Activated T-cell treated with anti-CD3 and anti-CD28 coated beads for 1 hour (primary cell): ENCODE data around the gene USP37.
"Not testable (repeated sequence)": the region's sequence is repeated elsewhere in the genome, so short reads cannot be mapped to it uniquely, and the experiment has no call there.

Experiments
- DNase-seq: peaks from one replicate; pipeline ENCODE4 v3.0.0-alpha.2; 2020; ENCODE audit warnings: low read depth

USP37 gene

DNA sequence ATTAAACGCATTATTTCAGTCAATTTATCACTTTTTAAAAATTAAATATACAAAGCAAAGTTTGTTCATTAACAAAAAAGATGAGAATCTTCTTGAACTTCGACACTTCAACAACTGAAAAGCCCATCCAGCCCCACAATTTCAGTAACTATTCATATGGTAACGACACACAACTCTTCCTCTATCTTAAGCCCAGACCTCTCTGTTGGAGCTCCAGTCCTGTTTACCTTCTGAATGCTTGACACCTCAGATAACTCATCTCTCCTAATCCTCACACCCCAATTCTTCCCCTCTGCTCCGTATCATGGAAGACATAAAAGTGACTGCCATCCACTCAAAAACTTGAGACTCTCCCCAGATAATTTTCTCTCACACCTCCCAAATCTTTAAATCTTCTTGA lies 12.6 kb downstream of the USP37 start:
- DNase-seq = no peak

DNA sequence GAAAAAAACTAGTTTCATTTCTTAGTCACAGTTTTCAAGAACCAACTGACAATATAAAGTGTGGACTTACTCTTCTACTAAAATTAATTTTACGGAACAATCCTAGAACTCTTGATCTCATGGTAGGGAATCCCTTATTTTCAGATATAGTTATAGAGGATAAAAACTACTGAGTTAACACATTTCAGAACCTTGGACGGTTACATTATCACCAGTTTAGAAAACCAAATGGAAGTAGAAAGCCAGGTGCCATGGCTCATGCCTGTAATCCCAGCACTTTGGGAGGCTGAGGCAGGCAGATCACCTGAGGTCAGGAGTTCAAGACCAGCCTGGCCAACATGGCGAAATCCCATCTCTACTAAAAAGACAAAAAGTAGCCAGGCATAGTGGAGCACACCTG lies 13.9 kb downstream of the USP37 start:
- DNase-seq = not testable (repeated sequence)

DNA sequence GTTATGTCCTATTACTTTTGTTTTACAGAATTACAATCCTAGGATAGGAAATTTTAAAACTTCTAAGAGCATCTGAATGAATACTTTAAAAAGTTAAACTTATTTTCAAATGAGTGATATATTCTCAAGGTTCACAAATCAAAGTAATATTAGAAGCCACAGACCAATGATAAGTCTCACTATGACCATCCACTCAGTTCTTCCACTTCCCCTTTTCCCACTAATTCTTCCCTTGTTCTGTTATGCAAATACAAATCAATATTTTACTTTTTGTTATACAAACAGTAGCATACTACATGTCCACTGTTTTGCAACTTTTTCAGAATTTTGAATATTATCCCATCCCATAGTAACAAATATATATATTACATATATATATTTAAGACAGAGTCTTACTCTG lies 20.2 kb downstream of the USP37 start:
- no peak for DNase-seq

DNA sequence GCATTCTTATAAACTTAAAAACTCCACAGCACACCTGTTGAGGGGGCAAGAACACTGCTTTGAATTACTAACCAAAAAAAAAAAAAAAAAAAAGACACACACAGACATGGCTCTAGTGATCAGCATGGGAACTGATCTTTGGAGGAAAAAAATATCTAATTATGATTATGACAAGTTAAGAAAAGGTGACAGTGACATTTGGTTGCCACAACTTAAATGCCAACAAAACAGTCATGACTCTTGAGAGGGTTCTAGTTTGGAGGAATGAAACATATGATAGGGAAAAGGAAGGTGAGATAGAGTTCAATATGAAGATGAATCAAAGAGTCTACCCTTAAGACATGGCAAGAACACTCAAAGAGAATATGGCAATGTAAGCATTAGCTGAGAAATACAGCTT lies 20.6 kb downstream of the USP37 start:
- DNase-seq = no peak

DNA sequence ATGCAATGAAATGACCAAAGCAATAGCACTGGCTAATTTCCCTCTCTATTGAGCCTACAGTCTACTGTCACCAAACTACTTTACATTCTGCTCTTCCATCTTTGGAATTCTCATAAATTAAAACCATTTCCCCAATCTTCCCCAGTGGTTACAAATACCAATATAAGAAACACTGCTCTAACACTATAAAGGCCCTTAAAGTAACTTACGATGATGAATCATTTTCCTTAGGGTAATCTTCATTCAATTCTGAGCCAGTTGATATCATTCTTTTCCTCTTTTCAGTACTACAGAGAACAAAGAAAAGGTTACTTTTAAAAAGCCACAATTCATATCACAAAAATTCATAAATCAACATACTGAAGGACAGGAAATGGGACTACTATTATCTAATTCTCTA lies 22.1 kb downstream of the USP37 start:
- no peak for DNase-seq

DNA sequence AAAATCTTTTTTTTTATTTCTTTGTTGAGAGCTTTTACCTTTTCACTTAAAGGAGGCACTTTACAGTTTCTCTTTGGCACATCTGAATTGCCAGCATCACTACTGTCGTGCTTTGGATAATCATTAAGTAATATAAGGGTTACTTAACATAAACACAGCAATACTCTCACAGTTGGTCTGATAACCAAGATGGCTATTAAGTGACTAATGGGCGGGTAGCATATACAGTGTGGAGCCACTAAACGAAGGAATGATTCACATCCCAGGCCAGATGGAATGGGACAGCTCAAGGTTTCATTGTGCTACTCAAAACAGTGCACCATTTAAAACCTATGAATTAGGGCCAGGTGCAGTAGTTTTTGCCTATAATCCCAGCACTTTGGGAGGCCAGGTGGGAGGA lies 28.1 kb downstream of the USP37 start:
- DNase-seq = no peak

DNA sequence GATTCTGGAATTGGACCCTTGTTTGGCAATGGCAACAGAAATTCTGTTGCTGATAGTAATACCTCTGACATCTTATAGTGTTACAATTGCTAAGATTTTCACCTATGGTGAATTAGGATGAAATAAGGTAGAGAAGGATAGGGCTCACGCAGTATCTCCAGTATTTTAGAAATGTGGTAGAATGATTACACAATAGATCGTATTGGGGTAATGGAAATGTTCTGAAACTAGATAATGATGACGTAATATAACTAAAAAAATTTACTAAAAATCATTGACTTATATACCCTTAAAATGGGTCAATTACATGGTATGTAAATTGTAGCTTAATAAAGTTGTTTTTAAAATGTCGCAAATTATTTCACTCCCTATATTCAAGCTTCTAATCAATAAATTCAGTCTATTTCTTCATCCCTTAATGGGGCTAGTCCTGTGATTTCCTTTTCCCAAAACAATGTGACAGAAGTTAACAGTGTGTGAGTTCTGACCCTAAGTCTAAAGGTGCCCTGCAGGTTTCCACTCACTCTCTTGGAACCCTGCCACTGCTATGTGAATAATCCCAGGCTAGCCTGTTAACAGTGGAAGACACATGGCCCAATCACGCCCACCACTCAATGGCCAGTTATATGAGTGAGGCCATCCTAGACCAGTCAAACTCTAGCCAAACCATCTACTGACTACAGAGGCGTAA lies 31.2 kb downstream of the USP37 start:
- DNase-seq = no peak

DNA sequence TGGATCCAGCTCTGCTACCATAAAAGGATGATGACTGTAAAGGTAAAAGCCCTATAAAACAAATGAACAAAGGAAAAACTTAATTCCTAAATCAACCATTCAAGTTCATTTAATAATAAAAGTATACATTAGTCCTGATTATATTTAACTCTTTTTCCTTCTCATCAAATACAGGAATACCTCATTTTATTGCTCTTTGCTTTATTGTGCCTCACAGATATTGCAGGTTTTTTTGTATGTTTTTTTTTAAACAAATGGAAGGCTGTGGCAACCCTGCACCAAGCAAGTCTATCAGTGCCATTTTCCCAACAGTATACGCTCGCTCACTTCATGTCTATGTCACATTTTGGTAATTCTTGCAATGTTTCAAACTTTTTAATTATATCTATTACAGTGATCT lies 38.2 kb downstream of the USP37 start:
- DNase-seq = no peak

DNA sequence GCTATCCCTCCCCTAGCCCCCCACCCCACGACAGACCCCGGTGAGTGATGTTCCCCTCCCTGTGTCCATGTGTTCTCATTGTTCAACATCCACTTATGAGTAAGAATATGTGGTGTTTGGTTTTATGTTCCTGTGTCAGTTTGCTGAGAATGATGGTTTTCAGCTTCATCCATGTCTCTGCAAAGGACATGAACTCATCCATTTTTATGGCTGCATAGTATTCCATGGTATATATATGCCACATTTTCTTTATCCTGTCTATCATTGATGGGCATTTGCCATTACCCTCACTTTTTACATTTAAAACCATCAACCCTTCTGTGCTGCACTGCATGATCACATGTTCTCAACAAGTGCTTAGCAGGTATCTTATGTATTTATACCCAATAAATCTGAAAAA lies 39.7 kb downstream of the USP37 start:
- not testable (repeated sequence) for DNase-seq

DNA sequence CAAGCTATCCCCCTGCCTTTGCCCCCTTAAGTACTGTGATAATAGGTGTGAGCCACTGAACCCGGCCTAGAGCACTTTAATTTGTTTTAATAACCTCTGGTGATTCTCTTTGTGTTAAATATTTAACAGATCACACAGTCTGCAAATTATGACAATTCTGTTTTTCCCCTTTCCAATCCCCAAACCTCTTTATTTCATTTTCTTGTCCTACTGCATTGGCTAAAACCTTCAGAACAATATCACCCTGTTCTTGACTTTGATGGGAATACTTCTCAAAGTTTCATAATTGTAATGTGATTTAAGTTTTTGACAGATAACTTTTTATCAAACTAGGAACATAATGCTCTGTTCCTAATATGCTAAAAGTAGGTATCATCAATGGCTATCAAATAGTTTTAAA lies 44.5 kb downstream of the USP37 start:
- DNase-seq = no peak

DNA sequence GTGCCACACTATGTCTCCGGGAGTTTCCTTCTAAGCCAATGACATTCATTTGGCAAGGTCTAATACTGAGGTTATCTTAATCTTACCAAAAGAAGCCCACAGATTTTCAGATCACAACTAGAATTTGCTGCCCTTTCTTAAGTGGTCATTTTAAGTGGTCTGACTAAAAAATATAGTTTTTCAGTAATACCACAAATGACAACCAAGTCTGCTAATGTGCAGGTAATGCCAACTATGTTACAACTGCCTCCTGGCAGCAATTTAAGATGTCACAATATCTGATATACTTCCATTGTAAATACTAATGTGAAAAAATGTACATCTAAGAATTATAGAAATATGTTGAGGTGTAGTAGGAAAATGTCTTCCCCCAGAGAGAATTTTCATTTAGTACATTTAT lies 49.3 kb downstream of the USP37 start:
- no peak for DNase-seq

DNA sequence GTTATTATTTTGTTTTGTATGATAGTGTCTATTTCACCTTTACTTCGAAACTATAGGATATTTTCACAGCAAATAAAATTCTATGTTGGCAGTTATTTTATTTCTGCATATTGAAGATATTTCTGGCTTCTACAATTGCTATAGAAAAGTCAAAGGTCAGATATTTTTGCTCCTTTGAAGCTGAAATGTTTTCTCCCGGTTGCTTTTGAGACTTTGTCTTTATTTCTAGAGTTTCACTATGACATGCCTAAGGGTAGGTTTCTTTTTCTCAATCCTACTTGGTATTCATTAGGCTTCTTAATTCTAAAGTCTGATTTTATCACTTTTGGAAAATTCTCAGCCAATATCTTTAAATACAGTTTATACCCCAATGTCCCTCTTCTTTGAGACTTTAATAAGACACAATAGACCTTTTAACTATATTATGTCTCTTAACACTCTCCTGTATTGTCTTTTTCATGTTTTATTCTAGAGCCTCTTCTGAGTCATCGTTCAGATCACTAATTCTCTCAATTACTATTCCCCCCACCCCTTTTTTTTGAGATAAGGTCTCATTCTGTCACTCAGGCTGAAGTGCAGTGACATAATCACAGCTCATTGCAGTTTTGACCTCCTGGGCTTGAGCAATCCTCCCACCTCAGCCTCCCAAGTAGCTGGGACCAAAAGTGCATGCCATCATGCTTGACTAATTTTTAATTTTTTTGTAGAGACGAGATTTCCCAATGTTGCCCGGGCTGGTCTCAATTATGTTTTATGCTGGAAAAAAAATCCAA lies 50.5 kb downstream of the USP37 start:
- DNase-seq = no peak

DNA sequence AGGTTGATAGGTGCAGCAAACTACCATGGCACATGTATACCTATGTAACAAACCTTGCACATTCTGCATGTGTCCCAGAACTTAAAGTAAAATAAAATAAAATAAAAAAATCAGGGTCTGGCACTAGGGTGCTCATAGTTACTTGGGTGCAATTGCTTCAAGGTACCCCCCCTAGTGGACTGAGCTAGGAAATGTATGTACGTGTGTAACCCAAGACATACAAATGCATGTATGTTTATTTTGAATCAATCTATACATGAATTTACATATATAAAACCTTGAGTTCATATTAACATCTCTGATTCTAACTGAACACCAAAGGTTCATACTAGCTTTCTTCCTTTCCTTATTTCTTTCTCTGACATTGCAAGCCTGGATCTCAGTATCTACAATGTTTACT lies 51.5 kb downstream of the USP37 start:
- DNase-seq = no peak

DNA sequence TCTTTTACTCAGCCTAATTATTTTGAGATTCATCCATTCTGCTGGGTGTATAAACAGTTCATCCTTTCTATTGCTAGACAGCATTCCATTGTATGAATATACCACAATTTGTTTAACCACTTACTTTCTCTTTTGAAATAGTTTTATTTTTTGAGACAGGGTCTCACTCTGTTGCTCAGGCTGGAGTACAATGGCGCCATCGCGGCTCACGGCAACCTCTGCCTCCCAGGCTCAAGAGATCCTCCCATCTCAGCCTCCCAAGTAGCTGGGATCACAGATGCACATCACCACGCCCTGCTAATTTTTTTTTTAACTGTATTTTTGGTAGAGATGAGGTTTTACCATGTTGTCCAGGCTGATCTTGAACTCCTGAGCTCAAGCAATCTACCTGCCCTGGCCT lies 54.5 kb downstream of the USP37 start:
- no peak for DNase-seq

DNA sequence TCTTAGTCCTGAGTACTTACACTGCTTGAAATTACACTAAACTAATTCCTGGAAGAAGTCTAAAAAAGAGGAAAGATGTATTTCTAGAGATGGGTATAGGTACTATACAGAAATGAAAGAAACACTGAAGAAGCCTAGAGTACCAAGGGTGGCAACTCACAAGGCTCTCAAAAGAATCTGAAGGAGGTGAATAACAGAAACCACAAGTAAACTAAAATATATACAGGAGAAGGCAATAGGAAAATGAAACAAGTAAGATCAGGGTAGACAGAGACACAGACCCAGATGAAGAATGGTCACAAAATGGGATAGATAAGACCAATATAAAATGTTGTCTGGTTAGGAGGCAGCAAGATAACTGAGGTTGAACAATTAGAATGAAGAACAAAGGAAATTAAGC lies 59.9 kb downstream of the USP37 start:
- no peak for DNase-seq

DNA sequence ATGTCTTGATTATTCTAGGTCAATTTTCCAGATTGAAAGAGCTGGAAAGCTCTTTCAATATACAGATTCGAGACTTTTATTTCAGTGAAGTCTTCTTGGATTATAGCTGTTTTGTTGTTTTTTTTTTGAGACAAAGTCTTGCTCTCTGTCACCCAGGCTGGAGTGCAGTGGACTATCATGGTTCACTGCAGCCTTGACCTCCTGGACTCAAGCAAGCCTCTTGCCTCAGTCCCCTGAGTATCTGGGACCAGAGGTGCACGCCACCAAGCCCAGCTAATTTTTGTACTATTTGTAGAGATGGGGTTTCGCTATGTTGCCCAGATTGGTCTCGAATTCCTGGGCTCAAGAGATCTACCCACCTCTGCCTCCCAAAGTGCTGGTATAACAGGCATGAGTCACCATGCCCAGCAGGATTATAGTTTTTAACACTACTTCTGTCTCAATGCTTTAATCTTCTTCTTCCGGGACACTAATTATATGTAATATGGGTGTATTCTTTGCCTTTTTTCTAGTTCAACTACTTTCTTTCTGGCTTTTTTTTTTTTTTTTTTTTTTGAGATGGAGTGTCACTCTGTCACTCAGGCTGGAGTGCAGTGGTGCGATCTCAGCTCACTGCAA lies 62.3 kb downstream of the USP37 start:
- DNase-seq = no peak

DNA sequence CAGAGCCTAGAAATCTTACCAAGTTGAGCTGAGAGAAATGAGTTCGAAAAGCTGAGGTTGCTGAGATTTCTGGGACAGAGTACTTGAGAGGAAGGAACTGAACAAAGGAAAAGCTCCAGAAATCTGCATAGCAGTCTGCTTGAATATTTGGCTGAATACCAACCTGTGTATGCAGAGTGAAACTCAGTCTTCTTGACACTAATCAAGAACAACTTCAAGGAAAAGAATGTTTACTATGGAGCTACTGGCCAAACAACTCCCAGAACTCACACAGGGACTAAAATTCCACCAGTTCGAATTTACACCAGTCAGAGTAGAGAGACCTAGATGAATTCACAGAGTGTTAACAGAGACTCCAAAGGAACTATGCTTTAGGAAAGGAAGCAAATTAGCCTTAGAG lies 66.5 kb downstream of the USP37 start:
- DNase-seq = no peak

DNA sequence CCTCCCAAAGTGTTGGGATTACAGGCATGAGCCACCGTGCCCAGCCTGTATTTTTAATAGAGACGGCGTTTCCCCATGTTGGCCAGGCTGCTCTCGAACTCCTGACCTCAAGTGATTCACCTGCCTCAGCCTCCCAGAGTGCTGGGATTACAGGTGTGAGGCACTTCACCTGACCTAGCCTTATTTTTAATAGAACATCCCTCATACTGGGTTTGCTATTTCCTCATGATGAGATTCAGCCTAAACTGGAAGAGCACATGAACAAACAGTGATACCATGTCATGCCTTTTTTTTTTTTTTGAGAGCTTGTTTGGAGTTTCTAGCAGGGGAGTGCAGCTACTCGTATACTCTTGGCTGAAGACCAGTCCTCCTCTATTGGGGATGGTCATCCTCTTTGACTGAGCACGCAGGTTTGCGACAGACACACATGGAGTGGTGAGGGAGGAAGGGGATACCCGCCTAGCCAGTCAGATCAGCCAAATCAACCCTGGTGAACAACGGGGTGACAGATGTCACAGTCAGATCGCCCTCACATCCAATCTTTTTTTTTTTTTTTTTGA lies 67.6 kb downstream of the USP37 start:
- no peak for DNase-seq

DNA sequence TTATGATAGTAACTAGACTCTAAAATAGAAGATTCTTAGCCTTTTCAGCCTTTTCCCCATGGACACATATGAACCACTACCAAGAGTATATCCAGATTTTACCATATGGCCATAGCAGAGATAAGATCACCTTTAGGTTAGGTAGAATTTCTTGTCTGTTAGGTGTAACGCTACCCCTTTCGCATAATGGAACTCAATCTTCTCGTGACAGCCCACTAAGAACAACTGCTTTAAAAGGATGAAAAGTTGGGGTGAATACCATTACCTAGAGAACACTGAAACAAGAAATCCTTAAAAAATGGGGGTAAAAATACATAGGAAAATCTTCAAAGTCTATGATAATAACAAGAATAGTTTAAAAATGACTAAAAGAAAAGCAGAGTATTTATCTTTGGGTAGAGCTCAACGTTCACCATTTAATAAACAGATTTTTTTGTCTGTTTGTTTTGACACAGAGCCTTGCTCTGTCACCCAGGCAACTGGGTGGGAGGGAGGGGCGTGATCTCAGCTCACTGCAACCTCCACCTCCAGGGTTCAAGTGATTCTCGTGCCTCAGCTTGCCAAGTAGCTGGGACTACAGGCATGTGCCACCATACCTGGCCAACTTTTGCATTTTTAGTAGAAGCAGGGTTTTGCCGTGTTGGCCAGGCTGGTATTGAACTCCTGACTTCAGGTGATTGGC lies 82.0 kb downstream of the USP37 start:
- DNase-seq = no peak

DNA sequence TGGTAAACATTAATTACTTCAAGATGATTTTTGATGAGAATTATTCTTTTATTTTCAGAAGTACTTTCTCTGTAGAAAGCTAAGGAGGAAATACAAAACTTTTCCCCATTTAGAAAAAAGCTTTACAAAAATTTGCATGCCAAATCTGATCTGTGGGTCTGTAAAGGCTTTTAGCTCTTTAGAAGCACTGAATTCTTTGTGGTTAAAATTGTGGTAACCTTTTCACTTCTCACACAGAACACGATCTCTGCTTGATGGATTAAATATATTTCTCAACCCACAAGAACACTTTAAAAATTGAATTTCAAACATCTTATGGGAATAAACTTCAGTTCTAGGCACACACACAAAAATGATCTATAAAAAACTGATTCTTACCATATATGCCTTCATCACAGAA lies 85.5 kb downstream of the USP37 start:
- DNase-seq = no peak

DNA sequence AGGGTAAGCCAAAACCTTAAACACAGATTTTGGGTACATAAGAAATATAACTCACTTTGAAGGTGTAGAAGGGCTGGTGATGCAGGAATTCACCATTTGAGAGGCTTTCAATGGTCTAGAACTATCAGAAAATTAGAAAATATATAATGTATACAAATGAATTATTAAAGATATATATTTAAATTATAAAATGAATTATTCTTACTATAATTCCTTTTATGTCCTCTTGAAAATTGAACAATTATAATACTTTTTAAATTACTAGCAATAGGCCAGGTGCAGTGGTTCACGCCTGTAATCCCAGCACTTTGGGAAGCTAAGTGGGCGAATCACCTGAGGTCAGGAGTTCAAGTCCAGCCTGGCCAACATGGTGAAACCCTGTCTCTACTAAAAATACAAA lies 88.6 kb downstream of the USP37 start:
- DNase-seq = no peak

DNA sequence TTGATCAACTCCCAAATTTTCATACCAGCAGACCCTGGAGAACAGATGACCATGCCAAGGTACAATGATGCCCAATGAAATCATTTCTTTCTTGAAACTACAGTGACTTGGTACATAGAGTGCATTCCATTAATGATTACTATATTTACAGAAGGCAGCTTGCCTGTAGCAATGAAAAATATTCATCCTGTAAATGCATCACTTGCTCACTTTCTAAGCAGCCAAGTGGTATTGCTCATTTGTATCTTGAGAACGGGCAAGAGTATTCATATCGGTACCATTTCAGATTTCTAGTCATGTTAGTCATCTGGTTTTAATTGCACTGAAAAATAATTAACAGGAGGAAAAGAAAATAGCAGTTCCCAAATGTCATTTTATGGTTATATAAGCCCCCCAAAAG lies 89.6 kb downstream of the USP37 start:
- DNase-seq = no peak

DNA sequence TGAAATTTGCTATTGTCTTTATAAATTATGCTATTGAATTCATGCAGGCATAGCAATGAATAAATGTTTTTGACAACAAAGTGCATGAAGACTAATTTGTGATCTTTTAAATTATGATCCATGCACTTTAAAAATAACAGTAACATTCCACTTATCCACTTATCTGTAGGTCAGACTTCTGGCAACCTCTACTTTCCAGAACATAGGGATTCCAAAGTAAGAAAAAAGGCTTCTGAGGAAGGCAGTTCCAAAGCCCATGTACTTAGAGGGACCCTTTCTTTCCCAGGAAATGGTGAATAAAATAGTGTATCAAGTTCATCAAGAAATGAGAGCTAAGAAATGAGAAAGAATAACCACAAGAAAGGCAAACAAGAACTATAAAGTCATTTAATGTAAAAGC lies 90.9 kb downstream of the USP37 start:
- no peak for DNase-seq
